Right ventricle myocardium superior (tissue), 1 donor: Measurements from ENCODE around the gene HES2. TPM values are rescaled to one million over a fixed set of nuclear protein-coding genes. Genes with fewer than 3 reads are reported as not detected.
"Not testable (repeated sequence)": the region's sequence is repeated elsewhere in the genome, so short reads cannot be mapped to it uniquely, and the experiment has no call there.

Experiments used
- ATAC-seq: fragments of 200-7000 bp; cut with Tn5 transposase; one replicate; pipeline ENCODE4 v1.9.1; 2020; ENCODE audit warnings: mild to moderate bottlenecking; ENCODE audit not compliant: poor library complexity
- DNase-seq: peaks from one replicate; pipeline ENCODE4 v3.0.0-alpha.2; 2020
- intact Hi-C: fragments of 100-400 bp; cut with DNase I; formaldehyde crosslinking; loops from one replicate; pipeline ENCODE4 v1.11.2; 2022
- total RNA-seq: library from RNA; stranded (reverse); fragmentation: NEBNext Ultra II Directional; extraction: Animal tissue kit (Norgen Biotek cat#: 25700); gene quantifications from one replicate; pipeline ENCODE4 v1.2.1, GENCODE V29; 2021
- donor health status: DM: no; HTN: yes; CAD: no; lungs with severe emphysema.

The HES2 gene
- total RNA-seq, 1 donor from 2014 or later, result not detected

DNA sequence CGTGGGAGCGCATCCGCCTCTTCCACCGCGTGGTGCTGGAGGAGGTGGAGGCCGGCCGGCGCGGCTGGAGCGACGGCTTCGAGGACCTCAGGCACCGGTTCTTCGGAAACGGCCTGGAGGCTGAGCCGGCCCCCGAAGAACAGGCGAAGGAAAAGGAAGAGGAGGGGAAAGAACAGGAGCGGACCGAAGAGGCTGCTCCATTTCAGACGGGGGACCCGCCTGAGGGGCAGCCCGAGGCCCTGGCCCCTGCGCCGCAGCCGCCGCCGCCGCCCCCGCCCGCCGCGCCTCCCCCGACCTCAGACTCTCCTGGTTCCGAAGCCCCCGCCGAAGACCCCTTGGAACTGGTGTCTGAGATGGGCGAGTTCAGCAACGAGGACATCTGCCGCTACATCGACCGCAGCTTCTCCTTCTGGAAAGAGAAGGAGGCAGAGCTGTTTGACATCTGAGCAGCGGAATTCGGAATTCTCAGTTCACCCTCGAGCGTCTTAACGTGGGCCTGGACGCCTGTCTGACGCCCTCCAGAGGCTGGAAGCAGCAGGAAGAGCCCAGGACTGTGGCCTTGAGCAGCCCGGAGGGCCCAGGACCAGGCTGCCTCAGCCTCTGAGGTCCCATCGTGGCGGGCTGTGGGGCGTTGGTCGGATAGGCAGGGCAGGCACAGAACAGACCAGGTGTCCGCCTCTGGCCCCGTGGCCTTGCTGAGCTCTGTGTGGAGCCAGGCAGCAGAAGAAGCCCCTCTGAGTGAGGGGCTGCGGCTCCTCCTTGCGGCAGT, 36.2 kb upstream of the HES2 start:
- DNase-seq, ATAC-seq, intact Hi-C loops: not testable (repeated sequence)

DNA sequence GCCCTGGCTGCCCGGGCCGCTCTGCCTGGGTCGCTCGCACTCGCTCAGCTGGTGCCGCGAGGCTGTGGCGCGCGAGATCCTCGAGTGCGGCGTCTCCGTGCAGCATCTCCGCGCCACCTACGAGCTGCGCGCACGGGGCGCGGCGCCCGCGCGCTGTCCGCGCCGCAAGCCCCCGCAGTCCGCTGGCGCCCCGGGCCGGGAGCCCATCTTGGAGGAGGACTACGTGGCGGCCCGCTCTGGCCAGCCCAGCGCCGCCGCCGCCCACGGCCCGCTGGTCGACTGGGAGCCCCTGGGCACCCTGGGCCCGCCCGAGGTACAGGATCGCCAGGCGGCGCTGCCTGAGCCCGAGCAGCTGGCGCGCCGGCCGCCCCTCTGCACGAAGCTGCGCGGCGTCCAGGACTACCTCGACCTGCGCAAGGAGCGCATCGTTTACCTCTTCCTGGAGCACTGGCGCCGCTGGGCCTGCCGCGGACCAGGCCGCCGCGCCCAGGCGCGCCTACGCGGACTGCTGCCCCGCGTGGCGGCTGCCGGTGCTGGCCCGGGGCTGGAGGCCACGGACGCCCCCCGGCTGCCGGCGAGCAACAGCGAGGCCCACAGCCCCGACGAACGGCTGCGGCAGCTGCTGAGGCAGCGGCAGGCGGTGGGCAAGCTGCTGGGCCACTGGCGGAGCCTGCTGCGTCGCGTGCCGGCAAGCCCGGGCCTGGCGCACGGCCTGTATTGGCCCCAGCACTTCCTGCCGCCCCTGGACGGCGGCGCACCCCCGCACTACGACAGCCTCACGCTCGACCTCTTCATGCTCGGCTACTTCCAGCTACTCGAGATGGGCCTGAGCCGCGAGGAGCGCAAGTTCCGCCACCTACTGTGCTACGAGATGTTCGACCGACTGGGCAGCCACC, 35.4 kb upstream of the HES2 start:
- intact Hi-C loops, result no loop called here
- ATAC-seq, result no peak
- DNase-seq, result no peak

- intact Hi-C loops, DNase-seq, ATAC-seq: not testable (repeated sequence)
Observed at GRCh38 chr1:6453895-6454855, 34.5 kb upstream of the HES2 start.

GRCh38 chr1:6450943-6451373, 31.2 kb upstream of the HES2 start:
- ATAC-seq (peak; percentile 21), DNase-seq (no peak)
- intact Hi-C loops, result no loop called here

DNA sequence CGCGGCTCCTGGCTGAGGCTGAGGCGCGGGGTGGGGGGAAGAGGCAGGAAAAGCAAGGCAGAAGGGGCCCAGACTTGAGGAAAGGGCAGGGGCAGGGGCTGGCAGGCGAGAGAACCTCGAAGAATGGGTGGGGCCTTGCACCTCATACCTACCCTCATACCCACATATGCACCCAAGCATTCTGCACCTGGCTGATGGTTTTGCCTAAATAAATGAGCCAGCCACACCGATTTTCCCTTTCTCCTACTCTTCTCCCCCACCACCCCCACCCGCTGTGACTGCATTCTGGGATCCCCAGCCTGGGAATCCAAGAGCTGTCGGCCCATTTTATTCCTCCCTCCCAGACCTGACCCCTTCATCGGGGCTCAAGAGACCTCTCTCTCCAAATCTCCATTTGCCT, 30.8 kb upstream of the HES2 start:
- intact Hi-C loops, DNase-seq, ATAC-seq: not testable (repeated sequence)

DNA sequence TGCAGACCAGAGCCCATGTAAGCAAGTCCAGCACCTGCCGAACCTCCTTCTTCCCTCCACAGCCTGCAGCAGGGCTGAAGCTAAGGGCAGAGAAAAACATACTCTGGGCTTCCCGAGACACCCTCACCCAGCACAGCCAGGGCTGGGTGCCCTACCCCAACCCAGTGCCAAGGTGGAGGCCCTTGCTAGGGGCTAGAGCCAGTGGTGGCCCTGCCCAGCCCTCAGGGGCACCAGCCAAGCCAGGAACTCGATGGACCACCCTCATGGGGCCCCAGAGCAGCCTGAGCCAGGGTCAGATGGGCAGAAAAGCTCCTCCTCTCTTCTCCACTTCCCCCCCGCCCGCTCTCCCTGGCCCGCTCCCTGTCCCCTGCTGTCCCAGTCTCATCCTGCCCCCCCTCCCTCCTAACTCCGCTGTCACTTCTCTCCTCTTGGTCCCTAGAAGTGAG, 30.3 kb upstream of the HES2 start:
- intact Hi-C loops, result no loop called here
- no peak for ATAC-seq
- no peak for DNase-seq

DNA sequence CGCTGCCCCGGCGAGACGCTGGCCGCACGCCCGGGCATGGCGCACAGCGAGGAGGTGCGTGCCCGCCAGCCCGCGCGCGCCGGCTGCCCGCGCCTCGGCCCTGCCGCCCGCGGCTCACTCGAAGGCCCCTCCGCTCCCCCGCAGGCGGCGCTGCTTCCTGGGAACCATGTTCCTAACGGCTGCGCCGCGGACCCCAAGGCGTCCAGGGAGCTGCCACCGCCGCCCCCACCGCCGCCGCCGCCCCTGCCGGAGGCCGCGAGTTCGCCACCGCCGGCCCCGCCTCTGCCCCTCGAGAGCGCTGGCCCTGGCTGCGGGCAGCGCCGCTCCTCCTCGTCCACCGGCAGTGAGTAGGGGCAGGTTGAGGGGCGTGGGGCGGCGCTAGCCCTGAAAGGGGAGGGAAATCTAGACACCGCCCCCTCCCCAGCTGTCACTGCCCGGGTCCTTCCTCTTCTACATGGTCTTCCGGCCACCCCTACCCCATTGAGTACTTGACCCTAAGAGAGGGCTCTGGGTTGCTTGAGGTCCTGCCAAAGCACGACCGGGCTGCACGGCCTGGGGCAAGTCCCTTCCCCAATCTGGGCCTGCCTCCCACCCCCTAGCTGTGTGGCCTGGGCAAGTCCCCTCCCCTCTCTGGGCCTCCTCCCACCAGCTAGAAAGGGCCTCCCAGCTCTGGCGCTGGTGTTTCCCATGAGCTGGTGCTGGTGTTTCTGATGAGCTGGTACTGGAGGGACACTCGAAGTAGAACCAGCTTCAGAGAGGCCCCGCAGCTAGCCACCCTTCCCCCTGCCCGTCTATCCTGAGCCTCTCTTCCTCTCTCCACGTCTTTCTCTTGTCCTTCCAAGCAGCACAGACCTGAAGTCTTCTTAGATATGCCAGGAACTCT, 29.3 kb upstream of the HES2 start:
- ATAC-seq, result peak; percentile 74
- intact Hi-C loops, result no loop called here
- DNase-seq, result no peak

DNA sequence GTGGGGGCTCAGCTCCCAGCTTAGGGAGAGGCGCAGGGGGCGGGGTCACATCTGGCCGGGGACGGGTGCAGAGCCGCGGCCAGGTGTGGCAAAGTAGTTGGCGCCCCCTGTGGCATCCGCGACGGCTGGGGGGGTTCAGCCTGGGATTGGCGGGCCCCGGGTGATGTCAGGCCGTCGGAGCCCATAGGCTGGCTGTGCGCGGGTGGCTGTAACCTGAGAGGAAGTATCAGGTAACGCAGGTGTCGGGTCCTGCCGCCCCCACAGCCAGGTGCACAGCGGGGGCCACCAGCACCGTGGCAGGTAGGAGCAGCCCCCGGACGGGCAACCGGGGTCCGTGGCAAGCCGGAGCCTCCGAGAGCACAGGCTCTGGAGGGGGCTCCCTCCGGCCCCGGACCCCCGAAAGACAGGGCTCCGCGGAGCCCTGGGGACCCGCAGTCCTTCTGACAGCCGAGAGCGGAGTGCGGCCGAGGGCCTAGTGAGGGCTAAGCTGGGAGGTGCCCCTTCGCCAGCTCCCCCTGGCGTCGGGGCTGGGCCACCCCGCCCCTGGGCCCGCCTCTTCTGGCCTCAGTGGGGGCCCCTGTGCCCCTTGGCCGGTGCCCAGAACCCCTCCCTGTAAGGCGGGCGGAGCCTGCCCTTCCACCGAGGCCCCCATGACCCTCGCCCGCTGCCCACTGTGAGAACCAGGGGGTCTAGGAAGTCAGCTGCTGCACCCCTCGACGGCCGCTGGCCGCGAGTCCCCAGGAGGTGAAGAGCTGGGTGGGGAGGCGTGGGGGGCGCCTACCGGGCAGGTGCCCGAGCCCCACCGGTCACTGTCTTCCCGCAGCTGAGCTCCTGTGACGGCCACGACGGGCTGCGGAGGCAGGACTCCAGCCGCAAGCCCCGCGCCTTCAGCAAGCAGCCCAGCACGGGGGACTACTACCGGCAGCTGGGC, 28.4 kb upstream of the HES2 start:
- intact Hi-C loops, result no loop called here
- no peak for ATAC-seq
- DNase-seq, result no peak

GRCh38 chr1:6447016-6447817, 27.5 kb upstream of the HES2 start:
- intact Hi-C loops, result no loop called here

GRCh38 chr1:6446665-6447015, 26.9 kb upstream of the HES2 start:
- DNase-seq (no peak), ATAC-seq (no peak)
- intact Hi-C loops, result no loop called here

More at GRCh38 chr1:6447016-6447817, 27.5 kb upstream of the HES2 start:
- no peak for ATAC-seq
- DNase-seq, result no peak

DNA sequence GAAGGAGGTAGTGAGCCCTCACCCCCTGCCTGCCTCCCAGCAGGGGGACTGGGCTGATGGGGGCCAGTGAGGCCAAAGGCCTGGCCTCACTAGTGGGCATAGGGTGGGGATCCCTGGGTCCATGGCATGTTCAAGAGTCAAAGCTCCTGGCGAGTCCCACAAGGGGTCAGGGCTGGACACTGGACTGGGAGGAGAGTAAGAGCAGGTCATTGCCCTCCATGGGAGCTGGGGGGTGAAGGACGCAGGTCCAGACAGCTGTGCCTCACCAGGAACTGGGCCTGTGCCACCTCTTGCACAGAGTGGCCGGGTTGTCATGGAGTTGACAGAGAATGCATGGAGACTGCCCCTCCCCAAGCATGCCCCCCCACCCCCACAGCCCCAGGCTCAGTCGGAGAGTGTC, 26.2 kb upstream of the HES2 start:
- DNase-seq, result not testable (repeated sequence)

GRCh38 chr1:6445062-6445763, 25.5 kb upstream of the HES2 start:
- intact Hi-C loops, result no loop called here
- DNase-seq, result peak; percentile 67
- ATAC-seq, result peak; percentile 61

More for the DNA sequence above, 26.2 kb upstream of the HES2 start:
- ATAC-seq, intact Hi-C loops: not testable (repeated sequence)

GRCh38 chr1:6444377-6444776, 24.7 kb upstream of the HES2 start:
- intact Hi-C loops, result no loop called here
- no peak for ATAC-seq

GRCh38 chr1:6443339-6444115, 23.8 kb upstream of the HES2 start:
- DNase-seq (no peak), ATAC-seq (no peak)
- intact Hi-C loops, result no loop called here

More at GRCh38 chr1:6444377-6444776, 24.7 kb upstream of the HES2 start:
- no peak for DNase-seq
